NOMO-1 treated with DMSO at 0.1 percent for 48 hours (cell line): ENCODE measurements around the gene PTPRG.
"Not testable (repeated sequence)": the region's sequence is repeated elsewhere in the genome, so short reads cannot be mapped to it uniquely, and the experiment has no call there.

Experiments
- DNase-seq: peaks from one replicate; lab custom pipeline; 2025; ENCODE audit not compliant: unreplicated experiment; lab: John Stamatoyannopoulos, UW

The PTPRG gene

GRCh38 chr3:62035402-62036057, 474.2 kb downstream of the PTPRG start:
- no peak for DNase-seq

- no peak for DNase-seq
These were observed 475.4 kb downstream of the PTPRG start for GRCh38 chr3:62036726-62037125.

GRCh38 chr3:62038798-62039197, 477.4 kb downstream of the PTPRG start:
- not testable (repeated sequence) for DNase-seq

GRCh38 chr3:62039586-62039985, 478.2 kb downstream of the PTPRG start:
- no peak for DNase-seq

GRCh38 chr3:62041681-62042080, 480.3 kb downstream of the PTPRG start:
- no peak for DNase-seq

- no peak for DNase-seq
These were observed 483.6 kb downstream of the PTPRG start for GRCh38 chr3:62044874-62045411.

GRCh38 chr3:62046326-62046725, 485.0 kb downstream of the PTPRG start:
- no peak for DNase-seq

GRCh38 chr3:62048577-62048976, 487.2 kb downstream of the PTPRG start:
- DNase-seq, result no peak

GRCh38 chr3:62049033-62049432, 487.7 kb downstream of the PTPRG start:
- no peak for DNase-seq

GRCh38 chr3:62051506-62051905, 490.1 kb downstream of the PTPRG start:
- no peak for DNase-seq

GRCh38 chr3:62052331-62052730, 491.0 kb downstream of the PTPRG start:
- DNase-seq, result no peak

- DNase-seq, result no peak
These were observed 495.3 kb downstream of the PTPRG start for GRCh38 chr3:62056658-62057057.

- DNase-seq, result no peak
These were observed 496.1 kb downstream of the PTPRG start for GRCh38 chr3:62057339-62058047.

GRCh38 chr3:62065985-62066693, 504.8 kb downstream of the PTPRG start:
- no peak for DNase-seq

GRCh38 chr3:62068337-62068736, 507.0 kb downstream of the PTPRG start:
- no peak for DNase-seq

GRCh38 chr3:62070891-62071290, 509.5 kb downstream of the PTPRG start:
- DNase-seq, result no peak

GRCh38 chr3:62073038-62073437, 511.7 kb downstream of the PTPRG start:
- no peak for DNase-seq

- no peak for DNase-seq
These were observed 523.2 kb downstream of the PTPRG start for GRCh38 chr3:62084558-62084957.

GRCh38 chr3:62088472-62089104, 527.2 kb downstream of the PTPRG start:
- DNase-seq, result no peak

GRCh38 chr3:62090066-62090465, 528.7 kb downstream of the PTPRG start:
- DNase-seq, result no peak

GRCh38 chr3:62090519-62090918, 529.1 kb downstream of the PTPRG start:
- DNase-seq, result no peak
